Upper lobe of left lung (tissue), 4 donors: ENCODE data around the gene AGBL1.

Experiments used
- CTCF ChIP-seq, 6 experiments: fragments of 450-650 bp in 4 of 6; fragments of 200-600 bp in 2 of 6; sonication (generic) in 2 of 6; IDR thresholded peaks; one replicate each; pipeline ENCODE4 v1.5.1; 2016 to 2019; ENCODE audit warnings: antibody characterized with exemption in 6 of 6
- EP300 ChIP-seq, 4 donors: sonication (generic); formaldehyde crosslinking; IDR thresholded peaks; one replicate each; pipeline ENCODE4 v1.5.1; 2017; ENCODE audit warnings: antibody characterized with exemption in 4 of 4, control low read depth in 2 of 4
- POLR2A ChIP-seq, 4 donors: fragments of 450-650 bp; IDR thresholded peaks; one replicate each; pipeline ENCODE4 v1.5.1; 2016 to 2017; ENCODE audit warnings: antibody characterized with exemption in 4 of 4, mild to moderate bottlenecking in 2 of 4
- POLR2AphosphoS5 ChIP-seq, 2 donors: sonication (generic); formaldehyde crosslinking; IDR thresholded peaks; one replicate each; pipeline ENCODE4 v1.5.1; 2017; ENCODE audit warnings: antibody characterized with exemption in 2 of 2

DNA sequence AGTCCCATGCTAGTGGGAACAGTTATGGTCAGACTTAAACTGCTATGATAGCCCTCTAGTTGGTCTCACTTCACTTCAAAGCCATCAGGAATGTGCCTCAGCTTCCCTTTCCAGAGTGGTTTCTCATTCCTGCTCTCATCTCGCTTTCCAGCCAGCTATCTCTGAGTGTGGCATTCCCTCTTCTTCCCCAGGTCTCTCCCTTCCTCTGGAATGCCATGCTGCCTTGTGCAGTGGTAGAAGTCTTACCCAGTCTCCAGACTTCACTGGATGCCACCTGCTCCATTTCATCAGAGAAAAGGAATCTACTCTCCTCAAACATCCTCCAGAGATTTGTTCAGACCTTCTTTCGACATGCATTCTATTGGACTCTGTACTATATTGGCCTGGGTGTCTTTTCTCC lies 83.0 kb downstream of the AGBL1 start:
- no peak for TF ChIP-seq CTCF (IDR thresholded peaks at IDR 0.05)
- TF ChIP-seq EP300 (IDR thresholded peaks at IDR 0.05), result no peak
- no peak for TF ChIP-seq POLR2A (IDR thresholded peaks at IDR 0.05)
- TF ChIP-seq POLR2AphosphoS5 (IDR thresholded peaks at IDR 0.05), result no peak
